HG03558 (cell line): ENCODE results near the gene DYNC1H1.

ENCODE experiments used
- ATAC-seq: cut with Tn5 transposase; IDR thresholded peaks from one replicate; pipeline ENCODE4 v1.9.1; 2021; ENCODE audit warnings: moderate number of reproducible peaks; ENCODE audit not compliant: unreplicated experiment; ENCODE audit errors: extremely low read depth

DYNC1H1 gene

DNA sequence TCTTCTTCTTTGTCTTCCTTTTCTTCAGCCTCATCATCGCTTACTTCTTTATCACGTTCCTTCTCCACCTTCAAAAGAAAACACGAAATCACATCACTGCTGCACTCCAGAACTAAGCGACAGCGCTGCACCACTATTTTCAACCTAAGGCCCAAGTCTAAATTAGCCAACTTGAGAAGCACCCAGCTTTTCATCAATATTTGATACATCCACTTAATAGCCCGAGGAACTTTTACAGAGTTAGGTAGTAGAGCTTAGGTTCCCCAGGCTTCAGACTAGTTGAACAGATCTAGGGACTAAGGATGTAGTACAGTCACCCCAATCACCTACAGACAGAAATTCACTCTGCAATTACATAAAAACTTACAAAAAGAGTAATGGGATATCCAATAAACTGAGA is 120.6 kb downstream of the DYNC1H1 start:
- ATAC-seq: no peak

DNA sequence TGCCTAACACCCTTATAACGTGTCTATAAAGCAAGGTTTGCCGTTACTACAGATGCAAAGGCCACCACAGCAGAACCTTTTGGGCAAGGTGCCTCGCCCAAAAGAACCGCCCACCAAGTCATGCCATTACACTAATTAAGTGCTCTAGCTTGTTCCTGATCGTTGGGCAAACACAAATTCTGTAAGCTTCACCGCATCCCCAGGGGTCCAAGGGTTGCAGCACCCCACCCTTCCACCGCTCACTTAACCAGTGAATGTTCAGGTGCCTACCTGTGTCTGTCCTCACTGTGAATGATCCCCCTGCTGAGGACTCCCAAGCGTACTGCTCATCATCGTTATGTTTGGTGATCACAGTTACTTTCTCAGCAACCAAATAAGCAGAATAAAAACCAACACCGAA is 121.1 kb downstream of the DYNC1H1 start:
- no peak for ATAC-seq

DNA sequence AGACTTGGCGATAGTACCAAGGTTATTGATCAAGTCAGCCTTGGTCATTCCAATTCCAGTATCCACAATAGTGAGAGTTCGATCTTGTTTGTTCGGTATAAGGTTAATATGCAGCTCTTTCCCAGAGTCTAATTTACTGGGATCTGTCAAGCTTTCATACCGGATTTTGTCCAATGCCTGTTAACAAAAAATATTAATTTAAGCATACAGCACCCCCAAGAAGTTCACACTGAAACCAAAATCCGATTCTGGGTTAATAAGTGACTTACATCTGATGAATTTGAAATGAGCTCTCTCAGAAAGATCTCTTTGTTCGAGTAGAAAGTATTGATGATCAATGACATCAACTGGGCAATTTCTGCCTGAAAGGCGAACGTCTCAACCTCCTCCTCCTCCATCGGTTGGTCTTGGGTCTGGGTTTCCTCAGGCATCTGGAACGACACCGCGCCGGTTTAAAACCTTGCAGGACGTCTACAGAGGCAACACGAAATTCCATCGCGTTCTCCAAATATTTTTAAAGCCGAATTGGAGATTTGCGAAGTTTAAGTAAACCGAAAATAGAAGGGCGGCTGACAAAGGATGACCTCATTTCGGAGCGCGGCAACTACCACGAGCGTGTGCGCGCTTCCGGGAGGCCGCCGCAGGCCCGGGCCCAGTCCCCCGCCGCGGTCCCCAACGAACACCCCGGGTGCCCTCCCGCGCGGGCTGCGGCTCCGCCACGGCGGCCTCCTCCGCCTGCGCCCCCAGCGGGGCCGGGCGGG is 121.8 kb downstream of the DYNC1H1 start:
- peak; percentile 3 for ATAC-seq

DNA sequence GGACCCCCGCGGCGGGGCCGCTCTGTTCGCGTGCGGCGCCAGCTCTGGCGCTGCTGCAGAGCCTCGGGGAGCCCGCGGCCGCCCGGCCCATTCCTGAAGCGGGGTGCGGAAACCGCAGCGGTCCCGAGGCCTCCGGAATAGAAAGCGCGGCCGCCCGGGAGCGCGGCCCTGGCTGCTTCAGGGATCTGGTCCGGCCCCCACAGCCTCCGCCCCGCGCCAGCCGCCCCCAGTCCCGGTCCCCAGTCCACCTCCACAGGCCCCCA is 122.3 kb downstream of the DYNC1H1 start:
- peak; percentile 1 for ATAC-seq

DNA sequence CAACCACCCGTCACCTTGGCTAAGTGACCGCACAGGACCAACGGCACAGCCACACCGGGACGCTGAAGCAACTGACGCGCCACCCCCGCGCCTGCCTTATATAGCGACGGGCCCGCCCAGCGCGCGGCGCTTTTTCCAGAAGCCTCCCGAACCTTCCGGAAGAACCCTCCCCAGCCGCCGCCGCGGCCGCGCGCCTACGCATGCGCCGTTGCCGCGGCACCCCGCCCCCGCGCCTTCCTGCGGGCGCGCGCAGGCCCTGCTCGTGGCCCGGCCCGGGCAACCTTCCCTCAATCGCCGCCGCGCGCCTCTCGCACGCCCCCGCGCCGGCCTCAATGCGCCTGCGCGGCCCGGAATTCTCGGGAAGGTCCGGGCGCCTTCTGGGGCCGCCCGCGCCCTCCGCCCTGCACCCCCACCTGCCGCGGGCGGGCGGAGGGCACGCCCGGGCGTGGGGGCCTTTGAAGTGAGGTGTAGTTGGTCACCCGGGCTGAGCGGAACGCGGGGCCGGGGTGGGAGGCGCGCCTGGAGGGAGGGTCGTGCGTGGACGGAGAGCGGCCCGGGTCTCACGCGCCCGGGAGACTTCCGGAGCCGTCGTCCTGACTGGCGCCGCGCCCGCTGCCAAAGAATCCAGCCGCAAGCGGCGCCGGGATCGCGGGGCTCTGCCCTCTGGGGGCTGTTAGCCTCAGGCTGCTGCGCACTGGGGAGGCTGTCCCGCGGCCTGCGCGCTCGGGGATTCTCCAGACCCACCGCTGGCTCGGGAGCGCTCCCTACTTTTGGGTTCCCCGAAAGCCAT is 122.8 kb downstream of the DYNC1H1 start, which contains the start of gene HSP90AA1:
HSP90AA1 (minus strand) TSS at position 73 of the 790 bp plus-strand sequence. CDS start 666 bp downstream, outside the sequence.
- ATAC-seq: peak; percentile 66

DNA sequence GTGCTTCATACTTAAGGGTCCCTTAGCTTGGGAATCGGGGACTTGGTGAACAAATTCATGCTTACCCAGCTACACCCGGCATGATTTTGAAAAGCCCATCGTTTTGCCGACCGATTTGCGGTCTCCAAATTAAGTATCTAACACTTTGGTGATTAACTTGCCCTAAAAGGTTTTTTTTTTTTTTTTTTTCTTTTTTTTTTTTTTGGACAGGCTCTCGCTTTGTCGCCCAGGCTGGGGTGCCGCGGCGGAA is 123.3 kb downstream of the DYNC1H1 start:
- ATAC-seq: no peak

DNA sequence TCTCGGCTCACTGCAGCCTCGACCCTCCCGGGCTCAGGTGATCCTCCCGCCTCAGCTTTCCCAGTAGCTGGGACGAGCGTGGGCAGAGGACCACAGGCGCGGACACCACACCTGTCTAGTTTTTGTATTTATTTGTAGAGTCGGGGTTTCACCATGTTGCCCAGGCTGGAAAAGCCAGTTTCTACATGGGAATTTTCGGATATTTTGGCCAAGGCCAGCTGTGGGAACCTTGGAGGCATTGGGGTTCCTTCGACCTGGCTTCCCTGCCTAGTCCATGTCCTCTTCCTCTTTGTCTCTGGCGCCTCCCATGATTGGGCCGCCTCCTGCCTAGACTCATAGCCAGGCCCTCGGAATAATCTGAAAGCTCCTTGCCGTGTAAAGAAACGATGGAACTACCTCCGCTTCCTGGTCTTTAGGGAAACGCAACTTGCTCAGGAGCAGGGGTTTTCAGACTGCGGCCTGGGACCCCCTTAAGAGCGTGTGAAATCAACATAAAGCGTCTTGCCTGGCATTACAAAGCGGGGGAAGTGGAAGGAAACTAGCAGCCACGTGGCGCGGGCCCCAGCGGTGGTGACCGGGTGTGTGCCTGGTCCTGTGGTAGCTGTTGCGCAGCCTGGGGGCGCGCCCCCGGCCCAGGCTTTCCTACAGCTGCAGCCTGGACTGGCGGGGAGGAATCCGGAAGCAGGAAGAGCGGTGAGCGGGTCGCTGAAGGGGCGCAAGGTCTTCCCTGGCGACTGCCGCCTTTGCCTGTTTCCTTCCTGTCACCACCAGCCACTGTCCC is 123.8 kb downstream of the DYNC1H1 start:
- no peak for ATAC-seq

DNA sequence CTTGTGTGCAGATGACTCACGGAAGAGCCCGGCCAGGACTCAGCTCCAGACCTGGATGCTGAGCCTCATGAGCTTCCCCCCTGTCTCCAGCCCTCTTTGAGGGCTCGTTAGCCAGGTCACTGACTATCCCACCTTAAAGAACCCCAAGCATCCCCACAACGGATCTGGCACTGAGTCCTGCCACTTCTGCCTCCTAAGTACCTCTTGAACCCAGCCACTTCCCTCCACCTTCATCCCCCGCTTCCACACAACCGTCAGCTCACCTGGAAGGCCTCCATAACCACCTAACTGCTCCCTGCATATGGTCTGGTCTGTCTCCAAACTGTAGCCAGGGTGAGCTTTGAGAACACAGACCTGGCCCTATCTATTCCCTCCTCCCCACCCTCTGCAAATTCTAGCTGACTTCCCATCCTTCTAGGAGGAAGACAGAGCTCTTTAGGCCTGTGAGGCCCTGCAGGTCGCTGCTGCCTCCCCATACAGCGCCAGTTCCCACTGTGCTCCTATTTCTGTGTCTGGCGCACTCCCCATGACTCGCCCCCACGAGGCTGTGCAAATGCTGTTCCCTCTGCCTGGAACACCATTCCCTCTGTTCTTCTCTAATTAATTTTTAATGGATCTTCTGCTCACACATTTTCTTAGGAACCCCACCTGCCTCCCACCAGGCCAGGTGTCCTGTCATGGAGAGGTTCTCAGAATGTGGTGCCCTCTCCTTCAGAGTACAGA is 125.4 kb downstream of the DYNC1H1 start:
- ATAC-seq: no peak

DNA sequence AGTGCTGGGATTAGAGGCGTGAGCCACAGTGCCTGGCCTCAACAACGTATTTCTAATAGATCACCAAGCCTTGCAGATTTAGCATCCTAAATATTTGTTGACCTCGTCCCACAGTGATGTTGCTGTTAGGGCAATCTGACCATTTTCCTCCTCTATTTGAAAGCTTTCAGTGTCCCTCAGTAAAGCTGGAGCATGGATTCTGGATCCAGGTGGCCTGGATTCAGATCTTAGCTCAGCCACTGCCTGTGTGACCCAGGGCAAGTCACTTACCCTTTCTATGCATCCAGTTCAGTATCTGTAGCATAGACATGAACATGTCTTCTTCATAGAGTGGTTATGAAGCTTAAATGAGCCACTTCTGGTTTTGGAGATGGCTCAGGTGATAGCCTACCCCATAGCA is 126.3 kb downstream of the DYNC1H1 start:
- ATAC-seq: no peak

DNA sequence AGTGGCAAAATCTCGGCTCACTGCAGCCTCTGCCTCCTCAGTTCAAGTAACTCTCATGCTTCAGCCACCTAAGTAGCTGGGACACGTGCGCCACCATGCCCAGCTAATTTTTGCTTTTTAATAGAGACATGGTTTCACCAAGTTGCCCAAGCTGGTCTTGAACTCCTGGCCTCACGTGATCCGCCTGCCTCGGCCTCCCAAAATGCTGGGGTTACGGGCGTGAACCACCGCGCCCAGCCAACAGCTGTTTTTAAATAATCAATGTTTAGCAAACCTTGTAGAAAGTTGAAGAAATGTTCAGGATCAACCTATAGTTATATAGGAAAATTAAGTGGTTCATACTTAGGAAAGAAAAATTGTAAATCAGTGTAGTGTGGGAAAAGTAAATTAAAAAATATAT is 128.4 kb downstream of the DYNC1H1 start:
- no peak for ATAC-seq

DNA sequence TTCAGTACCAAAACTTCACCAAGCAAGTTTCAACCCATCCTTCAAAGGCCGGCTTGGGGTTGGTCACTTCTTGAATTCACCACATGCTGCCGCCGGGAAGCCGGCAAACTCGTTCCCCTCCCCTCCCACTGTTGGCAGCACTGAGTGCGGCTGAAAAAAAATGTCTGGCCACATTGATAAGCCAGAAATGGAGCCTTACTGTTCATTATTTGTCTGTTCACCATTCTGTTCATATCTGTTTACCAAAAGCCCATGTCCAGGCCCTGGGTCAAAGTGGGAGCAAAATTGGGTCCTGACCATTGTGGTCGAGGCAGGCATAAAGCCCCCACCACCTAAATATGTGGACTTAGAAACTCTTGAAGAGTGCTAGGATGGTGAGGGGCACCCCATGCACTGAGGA is 129.7 kb downstream of the DYNC1H1 start:
- no peak for ATAC-seq

DNA sequence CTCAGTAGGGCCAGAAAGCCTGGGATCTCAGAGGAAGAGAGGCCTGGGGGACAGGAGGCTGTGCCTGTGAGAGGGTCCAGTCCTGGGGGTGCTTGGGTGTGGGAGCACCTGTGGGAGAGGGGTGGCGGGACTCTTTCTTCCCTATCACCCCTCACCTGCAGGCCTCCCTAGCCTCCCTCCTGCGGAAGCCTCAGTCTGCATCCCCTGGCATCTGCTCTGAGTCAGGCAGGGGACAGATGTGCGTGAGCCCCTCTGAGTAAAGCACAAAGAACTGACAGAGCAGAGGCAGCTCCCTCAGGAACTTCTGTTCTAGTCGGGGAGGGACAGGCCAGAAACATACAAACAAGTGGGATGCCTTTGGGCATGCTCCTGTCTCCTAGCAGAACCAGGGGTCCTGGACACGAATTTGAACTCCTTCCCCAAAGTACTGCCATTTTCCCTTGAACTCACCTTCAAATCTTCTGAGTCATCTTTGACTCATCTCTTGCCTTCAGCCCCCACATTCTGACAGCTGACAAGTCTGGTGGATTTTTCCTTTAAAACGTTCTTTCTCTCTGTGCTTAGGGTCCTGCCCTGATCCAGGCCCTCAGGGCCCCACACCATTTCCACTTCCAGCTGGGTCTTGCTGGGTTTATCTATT is 131.0 kb downstream of the DYNC1H1 start:
- no peak for ATAC-seq

DNA sequence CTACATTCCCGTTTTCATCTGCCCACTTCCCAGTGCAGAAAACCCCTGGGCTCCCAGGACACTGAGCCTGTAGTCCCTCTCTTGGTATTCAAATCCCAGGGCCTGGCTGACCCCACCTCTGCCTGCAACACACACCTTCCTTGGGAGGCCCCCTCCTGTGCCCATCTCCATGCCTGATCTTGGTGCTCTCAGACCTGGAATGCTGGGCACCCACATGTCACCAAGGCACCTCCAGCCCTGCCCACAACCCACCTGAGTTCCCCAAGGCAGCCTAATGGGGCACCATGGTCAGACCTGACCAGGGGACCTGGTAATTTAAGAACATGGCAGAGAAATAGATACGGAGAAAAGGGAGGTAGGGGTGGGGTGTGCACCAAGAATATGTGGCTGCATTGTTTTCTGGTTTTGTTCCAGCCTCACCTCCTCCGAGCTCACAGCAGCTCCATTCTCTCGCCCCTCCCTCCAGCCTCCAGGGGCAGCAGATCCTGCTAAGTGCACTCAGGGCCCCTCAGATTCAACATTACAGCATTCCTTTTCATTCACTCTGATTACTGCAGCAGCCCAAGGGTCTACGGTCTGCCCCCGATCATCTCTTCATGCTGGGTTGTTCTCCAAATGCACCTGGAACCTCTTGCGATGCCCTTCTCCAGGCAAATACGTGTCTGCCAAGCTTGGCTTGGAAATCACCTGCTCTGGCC is 131.6 kb downstream of the DYNC1H1 start:
- ATAC-seq: no peak

DNA sequence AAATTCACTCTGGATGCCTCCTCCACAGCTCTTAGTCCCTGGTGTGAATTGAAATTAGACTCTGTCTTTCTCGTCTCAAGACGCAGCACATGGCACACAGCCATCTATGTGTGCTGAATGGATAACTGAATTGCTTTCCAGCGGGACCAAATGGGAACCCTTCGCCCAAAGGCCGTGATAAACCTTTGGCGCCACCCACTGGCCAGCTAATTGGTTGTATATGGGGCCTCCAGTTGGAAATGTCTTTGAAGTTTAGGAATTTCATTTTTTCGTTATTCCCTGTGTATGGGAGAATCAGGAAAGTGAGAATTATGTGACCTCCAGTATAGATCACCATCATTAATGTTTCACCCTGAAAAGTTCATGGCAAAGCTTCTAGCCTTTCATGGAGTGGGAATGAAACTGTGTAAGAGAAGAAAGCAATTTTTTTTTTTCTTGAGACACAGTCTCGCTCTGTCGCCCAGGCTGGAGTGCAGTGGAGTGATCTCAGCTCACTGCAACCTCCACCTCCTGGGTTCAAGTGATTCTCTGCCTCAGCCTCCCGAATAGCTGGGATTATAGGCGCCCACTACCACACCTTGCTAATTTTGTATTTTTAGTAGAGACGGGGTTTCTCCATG is 132.3 kb downstream of the DYNC1H1 start:
- no peak for ATAC-seq

DNA sequence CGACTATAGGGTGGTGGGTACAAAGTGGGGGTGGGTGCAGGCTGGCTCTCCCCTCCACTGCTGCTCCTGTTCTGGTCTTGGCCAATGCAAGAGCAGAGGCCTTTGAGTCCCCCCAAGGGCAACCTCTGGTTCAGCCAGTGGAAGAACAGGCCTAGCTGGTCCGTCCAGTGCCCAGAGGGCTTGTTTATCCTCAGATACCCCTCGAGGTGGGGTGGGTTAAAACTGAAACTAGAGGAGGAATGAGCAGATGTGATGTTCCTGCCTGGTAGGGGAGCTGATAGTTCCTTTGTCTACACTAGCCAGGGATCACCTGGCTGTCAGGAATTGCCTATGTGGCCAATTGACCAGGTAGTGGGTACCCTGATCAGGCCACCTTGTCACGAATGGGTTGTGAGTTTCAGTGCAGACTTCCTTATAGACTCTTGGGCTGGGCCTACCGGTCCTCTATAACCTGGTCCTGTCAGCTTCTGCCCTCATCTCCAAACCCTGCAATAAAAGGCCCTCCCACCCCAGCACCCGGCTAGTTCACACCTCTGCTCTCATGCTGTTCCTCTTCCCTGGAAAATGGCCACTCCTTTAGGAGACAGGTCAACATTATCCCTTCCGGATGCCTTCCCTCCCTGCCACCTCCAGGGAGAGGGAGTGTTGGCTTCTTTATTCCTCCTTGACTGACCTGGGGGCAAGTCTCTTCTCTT is 133.2 kb downstream of the DYNC1H1 start:
- no peak for ATAC-seq

DNA sequence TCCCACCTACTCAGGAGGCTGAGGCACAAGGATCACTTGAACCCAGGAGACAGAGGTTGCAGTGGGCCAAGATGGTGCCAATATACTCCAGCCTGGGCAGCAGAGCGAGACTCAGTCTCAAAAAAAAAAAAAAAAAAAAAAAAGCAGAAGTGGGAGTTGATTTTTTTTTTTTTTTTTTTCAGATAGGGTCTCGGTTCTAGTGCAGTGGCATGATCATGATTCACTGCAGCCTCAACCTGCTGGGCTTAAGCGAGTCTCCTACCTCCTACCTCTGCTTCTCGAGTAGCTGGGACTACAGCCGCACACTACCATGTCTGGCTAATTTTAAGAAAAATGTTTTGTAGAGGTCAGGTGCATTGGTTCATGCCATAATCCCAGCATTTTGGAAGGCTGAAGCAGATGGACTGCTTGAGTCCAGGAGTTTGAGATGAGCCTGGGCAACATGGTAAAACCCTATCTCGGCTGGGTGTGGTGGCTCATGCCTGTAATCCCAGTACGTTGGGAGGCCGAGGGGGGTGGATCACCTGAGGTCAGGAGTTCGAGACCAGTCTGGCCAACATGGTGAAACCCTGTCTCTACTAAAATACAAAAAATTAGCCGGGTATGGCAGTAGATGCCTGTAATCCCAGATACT is 138.8 kb downstream of the DYNC1H1 start:
- peak; percentile 60 for ATAC-seq

DNA sequence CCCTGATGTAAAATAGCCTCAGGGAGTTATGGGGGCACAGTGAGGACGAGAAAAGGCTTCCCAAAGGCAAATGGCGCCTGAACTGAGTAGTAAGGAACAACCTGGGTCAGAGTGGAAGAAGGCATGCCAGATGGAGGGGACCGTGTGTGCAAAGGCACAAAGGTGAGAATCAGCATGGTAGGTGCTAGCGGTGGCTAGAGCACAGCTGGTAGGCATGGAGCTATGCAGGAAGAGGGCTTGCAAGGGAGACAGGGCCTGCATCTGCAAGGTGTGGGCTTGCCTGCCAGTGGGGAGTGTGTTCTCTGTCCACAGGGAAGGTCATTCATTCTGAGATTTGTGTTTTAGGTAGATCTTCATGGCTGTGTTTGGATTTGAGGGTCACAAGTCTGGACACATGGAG is 141.0 kb downstream of the DYNC1H1 start:
- ATAC-seq: no peak
